Measurements from ENCODE around the gene ABCA7.

The ABCA7 gene

GRCh38 chr19:1091544-1092175 is 51.8 kb downstream of the ABCA7 start:
- no peak for DNase-seq

- DNase-seq = no peak
Observed at GRCh38 chr19:1093330-1093729, 53.4 kb downstream of the ABCA7 start.

- no peak for DNase-seq
Observed at GRCh38 chr19:1093811-1094553, 54.1 kb downstream of the ABCA7 start.

GRCh38 chr19:1094655-1094977 is 54.7 kb downstream of the ABCA7 start:
- DNase-seq = no peak

- DNase-seq = peak; percentile 99
Observed at GRCh38 chr19:1094978-1095701, 55.2 kb downstream of the ABCA7 start, which contains the start of gene POLR2E. TSS of gene POLR2E (minus strand) at chr19:1095375. CDS start at chr19:1095315, 60 bp downstream.

- no peak for DNase-seq
Observed at GRCh38 chr19:1097810-1098176, 57.9 kb downstream of the ABCA7 start.

- DNase-seq = no peak
Observed at GRCh38 chr19:1098177-1099051, 58.5 kb downstream of the ABCA7 start.

- DNase-seq = no peak
Observed at GRCh38 chr19:1101337-1101698, 61.4 kb downstream of the ABCA7 start.

- peak; percentile 91 for DNase-seq
Observed at GRCh38 chr19:1102407-1103131, 62.7 kb downstream of the ABCA7 start.

GRCh38 chr19:1103132-1103707 is 63.3 kb downstream of the ABCA7 start:
- no peak for DNase-seq

GRCh38 chr19:1103708-1104310 is 63.9 kb downstream of the ABCA7 start, which contains the start of gene GPX4:
TSS of gene GPX4 (plus strand) at chr19:1103994. CDS start at chr19:1104044, 50 bp downstream.
- DNase-seq = peak; percentile 99

GRCh38 chr19:1104311-1105007 is 64.6 kb downstream of the ABCA7 start:
- DNase-seq = peak; percentile 73

GRCh38 chr19:1105008-1105872 is 65.3 kb downstream of the ABCA7 start:
- DNase-seq = no peak

- DNase-seq = no peak
Observed at GRCh38 chr19:1105873-1106840, 66.2 kb downstream of the ABCA7 start.

GRCh38 chr19:1106841-1107660 is 67.1 kb downstream of the ABCA7 start:
- no peak for DNase-seq

- DNase-seq = no peak
Observed at GRCh38 chr19:1107661-1108261, 67.9 kb downstream of the ABCA7 start.
